ENCODE data around the gene FLNB. TPM values are rescaled to one million over a fixed set of nuclear protein-coding genes. Genes with fewer than 3 reads are reported as not detected.

Gene FLNB
- total and polyA plus RNA-seq, 9 of the 15 experiments (the other 6 are each of a cell fraction or from before 2014, with no cell fraction given): 9.4 to 48.1 (median 25.6) TPM

GRCh38 chr3:58101499-58102389 lies 93.5 kb downstream of the FLNB start (continued):
- TF ChIP-seq REST (IDR thresholded peaks at IDR 0.05; ENCODE audit: borderline replicate concordance): no peak
- TF ChIP-seq REST (CRISPR knock-in tag; IDR thresholded peaks at IDR 0.05; ENCODE audit: low read depth): no peak
- TF ChIP-seq MNT (conservative IDR thresholded peaks at IDR 0.05): no peak
- no peak for TF ChIP-seq MED1 (CRISPR knock-in tag; IDR thresholded peaks at IDR 0.05; ENCODE audit: borderline replicate concordance)
- no peak for TF ChIP-seq ZNF395 (CRISPR knock-in tag; IDR thresholded peaks at IDR 0.05)
- no peak for TF ChIP-seq E2F8 (IDR thresholded peaks at IDR 0.05; ENCODE audit: low read depth, partially characterized antibody)
- TF ChIP-seq ZC3H11A (IDR thresholded peaks at IDR 0.05; ENCODE audit: low read depth, low read length): no peak
- no peak for TF ChIP-seq RNF2 (IDR thresholded peaks at IDR 0.05)
- TF ChIP-seq HES1 (IDR thresholded peaks at IDR 0.05; ENCODE audit: low read depth): no peak
- TF ChIP-seq TAL1 (IDR thresholded peaks at IDR 0.05): no peak
- TF ChIP-seq PHB (CRISPR knock-in tag; IDR thresholded peaks at IDR 0.05): no peak

Measured in K562 (cell line).